NCI-H2107 treated with DMSO at 0.1 percent for 48 hours (cell line): ENCODE data around the gene PSME1.

Experiments
- DNase-seq: peaks from one replicate; lab custom pipeline; 2025; ENCODE audit not compliant: unreplicated experiment; lab: John Stamatoyannopoulos, UW

PSME1 gene

DNA sequence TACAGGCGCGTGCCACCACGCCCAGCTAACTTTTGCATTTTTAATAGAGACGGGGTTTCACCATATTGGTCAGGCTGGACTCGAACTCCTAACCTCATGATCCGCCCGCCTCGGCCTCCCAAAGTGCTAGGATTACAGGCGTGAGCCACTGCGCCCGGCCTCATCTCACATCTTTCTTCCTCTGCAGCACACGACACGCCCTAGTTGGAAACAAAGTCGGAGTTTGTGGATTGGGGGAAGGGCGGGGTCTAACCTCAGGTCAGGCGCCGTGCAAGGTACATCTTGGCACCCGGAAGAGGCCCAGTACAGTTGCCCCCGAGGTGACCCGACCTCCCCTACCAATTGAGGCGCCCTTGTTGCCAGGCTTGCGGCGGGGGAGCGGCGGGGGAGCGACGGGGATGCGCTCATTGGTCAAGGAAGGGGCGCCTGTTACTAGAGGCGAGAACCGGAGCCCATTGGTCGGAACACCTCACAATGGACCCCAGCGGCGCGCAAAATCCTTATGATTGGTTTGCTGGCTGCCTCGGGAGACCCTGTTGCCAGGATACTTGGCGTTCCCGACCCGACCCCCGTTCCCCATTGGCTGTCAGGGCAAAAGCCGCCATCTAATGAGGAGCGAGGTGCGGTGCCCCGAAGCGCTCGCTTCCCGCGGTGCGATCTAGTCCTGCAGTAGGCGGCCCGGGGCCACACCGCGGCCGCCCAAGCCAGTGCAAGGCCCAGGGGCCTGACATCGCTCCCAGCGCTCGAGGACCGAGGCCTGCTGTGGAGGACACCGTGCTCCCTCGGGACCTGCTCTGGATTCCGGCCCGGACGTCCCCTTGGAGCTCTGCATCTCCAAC is 35.6 kb downstream of the PSME1 start, which contains the start of gene REC8:
TSS of gene REC8 (plus strand) at position 659 of the 839 bp plus-strand sequence. CDS start 473 bp downstream, outside the sequence.
- DNase-seq: peak; percentile 99

DNA sequence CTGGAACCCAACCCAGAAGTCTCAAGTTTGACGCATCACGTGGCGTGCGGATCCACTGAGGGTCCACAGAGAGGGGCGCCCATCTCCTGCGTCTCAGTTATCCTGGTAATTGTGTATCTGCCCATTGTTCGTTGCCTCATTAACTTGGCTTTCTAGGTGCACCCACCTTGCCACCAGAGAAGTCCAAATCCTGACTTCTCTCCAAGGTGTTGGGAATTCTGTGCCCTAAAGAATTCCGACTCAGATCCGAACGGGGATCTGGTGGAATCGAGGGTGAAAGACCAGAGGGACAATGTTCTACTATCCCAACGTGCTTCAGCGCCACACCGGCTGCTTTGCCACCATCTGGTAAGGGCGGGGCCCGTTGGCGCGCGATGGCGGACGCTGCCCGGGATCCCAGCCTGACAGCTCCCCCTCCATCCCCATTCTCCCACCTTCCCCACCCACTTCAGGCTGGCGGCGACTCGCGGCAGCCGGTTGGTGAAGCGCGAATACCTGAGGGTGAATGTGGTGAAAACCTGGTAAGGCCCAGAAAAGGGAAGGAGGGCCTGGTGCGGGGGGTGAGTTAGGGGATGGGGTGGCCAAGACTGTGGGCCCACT is 36.4 kb downstream of the PSME1 start:
- DNase-seq: peak; percentile 39

DNA sequence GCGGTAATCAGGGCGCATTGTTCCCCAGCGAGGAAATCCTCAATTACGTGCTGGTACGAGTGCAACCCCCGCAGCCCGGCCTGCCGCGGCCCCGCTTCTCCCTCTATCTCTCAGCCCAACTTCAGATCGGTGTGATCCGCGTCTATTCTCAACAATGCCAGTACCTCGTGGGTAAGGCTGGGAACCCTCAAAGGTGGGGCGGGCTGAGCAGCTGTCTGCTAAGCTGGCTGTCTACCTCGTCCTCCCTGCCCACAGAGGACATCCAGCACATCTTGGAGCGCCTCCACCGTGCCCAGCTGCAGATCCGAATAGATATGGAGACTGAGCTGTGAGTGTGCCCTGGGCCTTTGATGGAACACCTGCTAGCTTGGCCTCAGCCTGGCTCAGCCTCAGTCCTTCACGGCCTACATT is 36.9 kb downstream of the PSME1 start:
- DNase-seq: no peak

DNA sequence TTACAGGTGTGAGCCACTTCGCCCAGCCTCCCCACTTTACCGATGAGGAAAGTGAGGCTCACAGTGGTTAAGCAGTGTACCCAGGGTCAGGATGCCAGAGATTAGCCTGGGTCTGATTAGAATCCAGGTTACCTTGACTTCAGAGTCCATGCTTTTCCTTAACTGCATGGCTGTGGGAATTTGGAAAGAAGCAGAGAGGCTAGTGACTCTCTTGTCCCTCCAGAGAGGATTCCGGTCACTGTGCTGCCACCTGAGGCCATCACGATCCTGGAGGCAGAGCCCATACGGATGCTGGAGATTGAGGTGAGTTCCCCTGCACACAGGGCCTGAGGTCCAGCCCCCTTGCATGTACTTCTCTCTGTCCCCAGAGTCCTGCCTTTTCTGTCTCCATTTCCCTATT is 40.6 kb downstream of the PSME1 start:
- no peak for DNase-seq

DNA sequence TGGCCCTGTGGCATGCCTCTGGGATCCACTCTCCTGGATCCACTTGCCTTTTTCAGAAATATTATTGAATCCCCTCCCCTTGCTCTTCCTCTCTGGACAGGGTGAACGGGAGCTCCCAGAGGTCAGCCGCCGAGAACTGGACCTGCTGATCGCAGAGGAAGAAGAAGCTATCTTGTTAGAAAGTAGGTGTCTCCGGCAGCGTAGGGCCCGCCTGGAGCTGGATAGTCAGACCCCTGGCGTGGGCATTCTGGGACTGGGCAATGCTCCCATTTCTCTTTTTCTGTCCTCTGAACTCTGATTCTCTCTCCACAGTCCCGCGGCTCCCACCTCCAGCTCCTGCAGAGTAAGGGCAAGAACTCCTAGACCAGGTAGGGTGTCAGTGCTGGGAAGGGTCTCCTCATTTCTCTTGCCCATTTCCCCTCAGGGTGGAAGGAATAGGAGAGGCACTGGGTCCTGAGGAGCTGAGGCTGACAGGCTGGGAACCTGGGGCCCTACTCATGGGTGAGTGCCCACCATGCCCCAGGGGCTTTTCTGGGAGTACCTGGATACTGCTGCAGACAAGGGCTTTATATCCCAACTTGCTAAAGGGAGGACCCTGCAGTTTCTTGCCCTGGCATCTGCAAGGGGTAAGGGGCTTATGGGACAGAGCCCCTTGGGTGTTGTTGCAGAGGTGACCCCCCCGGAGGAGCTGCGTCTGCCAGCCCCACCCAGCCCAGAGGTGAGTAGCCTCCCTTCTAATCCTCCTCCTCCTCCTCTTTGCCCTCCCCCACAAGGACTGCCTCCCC is 41.2 kb downstream of the PSME1 start:
- DNase-seq: no peak

DNA sequence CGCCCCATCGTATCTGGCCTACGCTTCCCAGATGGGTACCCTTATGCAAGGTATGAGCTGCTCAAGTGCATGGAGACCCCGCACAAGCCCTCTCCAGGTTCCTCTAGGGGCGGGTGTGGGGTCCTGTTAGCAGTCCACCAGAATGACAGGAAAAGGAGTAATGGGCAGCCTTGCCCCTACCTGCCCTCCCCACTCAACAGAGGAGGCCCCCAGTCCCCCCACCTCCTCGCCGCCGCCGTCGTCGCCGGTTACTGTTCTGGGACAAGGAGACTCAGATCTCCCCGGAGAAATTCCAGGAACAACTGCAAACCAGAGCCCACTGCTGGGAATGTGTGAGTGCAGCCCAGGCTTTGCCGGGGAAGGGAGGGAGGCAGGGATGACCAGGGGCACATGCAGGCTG is 41.9 kb downstream of the PSME1 start:
- DNase-seq: no peak

DNA sequence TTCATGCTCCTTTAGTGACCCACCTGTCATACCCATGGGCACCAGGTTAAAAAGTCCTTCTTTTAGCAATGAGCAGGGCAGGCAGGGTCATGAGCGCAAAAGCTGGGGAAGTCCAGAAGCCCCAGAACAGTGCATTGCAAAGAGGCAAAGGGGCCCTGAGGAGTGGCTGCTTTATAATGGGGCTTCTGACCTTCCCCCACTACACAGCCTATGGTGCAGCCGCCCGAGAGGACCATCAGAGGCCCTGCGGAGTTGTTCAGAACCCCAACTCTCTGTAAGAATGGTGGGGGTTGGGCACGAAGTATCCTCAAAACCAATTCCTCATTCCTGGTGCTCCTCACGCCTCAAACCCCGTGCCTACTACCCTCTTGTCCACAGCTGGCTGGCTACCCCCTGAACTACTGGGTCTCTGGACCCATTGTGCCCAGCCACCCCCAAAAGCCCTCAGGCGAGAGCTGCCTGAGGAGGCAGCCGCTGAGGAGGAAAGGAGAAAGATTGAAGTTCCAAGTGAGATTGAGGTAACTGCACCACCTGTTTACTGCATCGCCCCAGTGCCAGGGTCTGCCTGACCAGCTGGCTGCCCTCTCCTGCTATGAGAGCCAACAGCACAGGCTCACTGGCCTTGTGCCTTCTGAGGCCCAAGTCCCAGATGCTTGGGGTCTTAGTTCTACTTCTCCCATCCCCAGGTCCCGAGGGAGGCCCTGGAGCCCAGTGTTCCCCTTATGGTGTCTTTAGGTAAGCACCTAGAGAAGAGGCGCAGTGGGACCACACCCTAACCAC is 42.6 kb downstream of the PSME1 start:
- DNase-seq: no peak

DNA sequence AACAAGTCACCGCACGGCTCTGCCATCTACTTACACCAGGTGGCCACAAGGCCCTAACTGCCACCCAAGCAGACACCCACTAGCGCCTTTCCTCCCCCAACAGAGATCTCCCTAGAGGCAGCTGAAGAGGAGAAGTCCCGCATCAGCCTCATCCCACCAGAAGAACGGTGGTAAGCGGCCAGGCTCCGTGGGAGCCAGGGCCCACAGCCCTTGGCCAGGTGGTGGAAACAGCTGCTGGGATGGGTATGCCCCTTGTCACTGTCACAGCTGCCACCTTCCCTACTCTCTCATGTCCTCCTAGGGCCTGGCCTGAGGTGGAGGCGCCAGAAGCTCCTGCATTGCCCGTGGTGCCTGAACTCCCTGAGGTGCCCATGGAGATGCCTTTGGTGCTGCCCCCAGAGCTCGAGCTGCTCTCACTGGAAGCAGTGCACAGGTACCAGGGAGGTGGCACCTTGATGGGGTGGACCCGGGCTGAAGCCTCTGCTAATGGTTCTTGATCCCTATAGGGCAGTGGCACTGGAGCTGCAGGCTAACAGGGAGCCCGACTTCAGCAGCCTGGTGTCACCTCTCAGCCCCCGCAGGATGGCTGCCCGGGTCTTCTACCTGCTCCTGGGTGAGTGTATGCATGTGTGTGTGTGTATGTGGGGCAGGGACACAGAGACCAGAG is 43.4 kb downstream of the PSME1 start:
- DNase-seq: no peak

DNA sequence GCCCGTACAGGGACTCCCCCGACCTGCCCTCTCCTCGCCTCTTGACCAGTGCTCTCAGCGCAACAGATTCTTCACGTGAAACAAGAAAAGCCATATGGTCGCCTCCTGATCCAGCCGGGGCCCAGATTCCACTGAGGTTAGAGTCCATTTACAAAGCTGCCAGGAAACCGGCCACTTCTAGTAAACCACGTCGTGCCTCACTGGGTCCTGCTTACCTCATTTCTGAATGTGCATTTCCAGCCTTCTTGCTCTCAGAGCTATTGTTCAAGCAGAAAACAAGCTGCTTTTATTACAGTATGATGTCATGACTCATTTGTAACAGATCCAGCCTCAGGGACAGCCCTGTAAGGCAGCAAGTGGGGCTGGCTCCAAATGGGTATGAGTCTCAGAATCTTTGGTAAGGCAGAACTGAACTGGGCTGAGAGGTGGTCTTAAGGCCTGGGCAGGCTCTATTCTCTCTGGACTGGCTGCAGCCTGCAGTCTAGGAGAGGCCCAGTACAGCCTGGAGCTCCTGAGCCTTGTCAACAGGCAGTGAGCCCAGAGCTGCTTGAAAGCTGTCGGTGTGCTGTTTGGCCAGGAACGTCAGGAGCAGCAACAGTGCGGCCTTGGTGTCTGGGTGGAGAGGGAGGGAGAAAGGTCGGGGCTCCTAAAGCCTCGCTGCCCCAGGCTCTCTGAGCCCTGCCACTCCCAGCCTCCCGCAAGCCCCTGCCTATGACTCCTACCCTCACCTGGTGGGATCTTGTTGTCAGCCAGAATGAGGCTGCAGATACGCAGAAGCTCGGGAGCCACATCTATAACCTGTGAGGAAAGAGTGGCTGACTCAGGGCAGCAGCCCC is 44.2 kb downstream of the PSME1 start:
- peak; percentile 80 for DNase-seq

DNA sequence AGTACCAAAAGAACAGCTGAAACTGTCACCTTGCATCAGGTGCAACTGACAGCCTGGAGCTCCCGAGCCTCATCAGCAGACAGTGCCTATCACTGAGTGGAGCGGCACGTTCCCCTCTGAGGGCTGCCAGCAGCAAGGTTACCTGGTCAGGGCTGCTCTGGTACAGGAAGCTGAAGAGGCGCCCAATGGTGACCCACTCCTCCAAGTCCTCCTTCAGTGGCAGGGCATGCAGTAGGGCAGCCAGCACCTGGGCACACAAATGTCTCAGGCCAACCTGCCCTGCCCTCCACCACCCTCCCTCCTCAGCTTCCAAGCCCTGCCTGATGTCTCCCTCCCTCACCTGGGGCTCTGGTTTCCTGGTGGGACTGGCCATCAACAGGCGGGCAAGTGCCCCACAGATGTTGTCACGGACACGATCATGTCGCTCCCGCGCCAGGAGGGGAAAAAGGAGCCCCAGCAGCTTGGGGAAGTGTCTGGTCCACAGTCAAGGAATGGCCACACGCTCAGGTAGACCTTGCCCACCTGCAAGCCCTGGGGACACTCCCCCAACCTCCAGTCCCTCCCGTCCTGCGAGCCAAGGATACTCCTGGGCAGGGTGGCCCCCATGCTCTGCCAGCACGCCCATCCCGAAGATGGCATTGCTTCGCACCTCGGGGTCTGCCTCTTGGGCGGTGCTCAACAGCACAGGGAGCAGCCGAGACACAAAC is 45.5 kb downstream of the PSME1 start:
- no peak for DNase-seq

DNA sequence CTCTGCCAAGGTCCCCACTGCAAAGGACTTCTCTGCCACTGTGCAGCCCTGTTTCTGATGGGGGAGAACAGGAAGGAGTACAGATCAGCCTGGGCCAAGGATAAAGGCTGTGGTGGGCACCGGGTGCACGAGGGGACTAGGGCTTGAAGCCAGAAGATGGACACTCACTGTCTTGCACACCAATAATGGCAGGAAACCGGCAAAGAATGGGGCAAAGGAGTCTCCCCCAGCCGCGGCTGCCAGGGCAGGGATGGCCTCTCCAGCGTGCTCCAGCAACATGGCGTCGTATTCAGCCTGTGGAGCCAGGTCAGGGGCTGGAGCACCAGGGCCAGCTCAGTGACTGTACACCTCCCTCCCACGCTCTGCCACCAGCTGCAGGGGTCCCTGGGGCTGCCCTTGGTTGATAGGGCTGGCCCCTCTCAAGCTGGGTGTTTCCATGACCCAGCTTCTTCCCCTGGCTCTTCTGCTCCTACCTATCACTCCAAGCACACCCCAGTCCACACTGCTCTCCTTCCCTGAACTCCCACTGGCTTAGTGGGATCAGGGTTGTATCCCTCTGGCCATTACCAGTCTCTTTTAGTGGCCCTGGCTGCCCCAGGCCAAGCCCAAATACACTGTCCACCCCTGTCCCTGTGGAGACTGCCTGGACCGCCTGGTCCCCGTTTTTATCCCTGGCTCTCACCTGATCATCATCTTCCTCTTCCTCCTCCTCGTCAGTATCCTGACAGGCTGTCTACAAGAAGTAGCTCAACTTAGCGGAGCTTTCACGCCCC is 46.3 kb downstream of the PSME1 start:
- no peak for DNase-seq

DNA sequence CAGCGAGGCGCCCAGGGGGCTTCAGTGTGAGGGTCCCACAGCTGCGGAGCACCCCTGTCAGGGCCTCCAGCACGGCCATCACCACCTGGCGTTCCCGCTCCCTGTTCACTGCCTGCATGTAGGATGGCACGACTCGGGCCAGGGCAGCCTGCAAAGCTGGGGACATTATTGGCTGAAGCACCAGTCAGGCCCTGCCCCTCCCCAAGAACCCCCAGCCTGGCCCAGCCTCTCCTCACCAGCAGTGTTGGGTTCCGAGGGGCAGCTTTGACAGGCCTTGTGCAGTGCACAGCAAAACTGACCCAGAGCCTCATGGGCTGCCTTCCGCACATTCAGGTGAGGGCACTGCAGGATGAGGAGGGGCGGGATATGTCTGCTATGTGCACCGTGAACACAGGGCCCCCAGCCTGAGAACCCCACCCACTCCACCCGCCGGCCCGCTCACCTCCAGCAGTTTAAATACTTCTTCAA is 47.1 kb downstream of the PSME1 start:
- DNase-seq: no peak

DNA sequence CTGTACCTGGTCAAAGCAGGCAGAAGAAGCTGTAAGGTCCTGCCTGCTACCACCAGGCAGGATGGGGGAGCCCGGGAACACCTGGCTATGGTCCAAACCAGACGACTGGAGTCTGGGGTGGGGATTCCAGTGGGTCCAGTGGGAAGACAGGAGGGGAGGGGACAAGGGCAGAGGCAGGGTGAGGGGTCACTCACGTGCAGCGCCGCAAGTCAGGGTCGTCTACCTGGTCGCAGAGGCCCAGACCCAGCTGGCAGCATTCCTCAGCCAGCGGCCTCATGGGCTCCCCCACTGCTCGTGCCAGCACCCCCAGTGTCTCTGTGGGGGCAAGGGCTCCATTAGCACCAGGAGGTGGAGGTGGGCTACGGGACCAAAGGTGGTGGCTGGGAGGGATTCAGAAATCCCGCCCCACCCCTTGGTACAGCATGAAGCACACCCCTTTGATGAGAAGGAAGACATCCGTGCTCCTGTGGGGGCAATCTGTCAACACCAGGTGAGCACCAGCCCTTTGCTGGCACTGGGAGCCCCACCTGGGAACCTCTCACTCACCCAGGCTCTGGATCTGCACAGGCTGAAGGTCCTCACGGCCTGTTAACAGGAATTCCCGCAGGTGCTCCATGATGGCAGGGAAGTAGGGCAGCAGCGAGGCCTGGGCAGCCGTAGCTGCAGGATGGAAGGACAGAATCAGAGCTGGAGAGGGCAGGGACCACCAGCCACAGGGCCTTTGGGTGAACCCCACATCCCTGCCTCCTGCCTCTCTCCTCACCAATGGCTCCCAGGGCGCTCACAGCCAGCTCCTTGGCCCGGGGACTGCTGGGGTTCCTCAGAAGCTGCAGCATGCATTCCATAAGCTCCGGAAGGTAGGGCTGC is 48.3 kb downstream of the PSME1 start:
- DNase-seq: no peak

DNA sequence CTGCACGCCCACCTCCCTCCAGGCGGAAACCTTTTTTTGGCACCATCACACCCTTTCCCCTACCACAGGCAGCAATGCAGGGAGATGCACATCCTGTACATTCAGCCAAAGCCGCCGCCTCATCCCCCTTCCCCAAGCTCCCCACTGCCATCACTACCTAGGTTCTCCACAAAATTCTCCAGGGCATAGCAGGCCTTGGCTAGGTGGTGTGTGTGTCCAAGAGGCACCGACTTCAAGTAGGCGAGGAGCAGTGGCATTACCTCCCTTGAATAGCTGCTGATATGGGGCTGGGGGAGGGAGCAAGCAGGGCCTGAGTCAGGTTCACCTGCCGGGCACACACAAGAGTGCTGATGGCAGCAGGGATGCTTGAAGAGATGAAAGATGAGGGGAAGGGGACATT is 49.0 kb downstream of the PSME1 start:
- DNase-seq: no peak

DNA sequence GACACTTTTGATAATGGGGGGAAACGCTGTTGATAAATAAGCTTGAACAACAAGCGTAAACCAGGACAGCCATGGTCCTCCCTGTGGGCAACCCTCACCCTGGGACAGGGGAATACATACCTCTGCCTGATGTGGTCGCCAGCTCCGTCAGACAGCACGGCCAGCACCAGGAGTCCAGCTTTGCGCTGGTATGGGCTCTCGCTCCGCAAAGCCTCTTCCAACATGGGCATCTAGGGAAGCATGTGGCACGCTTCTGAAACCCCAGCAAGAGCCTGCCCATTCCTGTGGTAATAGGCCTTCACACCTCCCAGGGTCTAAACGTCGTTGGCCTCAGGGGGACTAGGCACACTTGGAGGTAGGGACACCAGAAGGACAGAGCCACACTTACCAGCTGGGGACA is 49.7 kb downstream of the PSME1 start:
- DNase-seq: no peak

DNA sequence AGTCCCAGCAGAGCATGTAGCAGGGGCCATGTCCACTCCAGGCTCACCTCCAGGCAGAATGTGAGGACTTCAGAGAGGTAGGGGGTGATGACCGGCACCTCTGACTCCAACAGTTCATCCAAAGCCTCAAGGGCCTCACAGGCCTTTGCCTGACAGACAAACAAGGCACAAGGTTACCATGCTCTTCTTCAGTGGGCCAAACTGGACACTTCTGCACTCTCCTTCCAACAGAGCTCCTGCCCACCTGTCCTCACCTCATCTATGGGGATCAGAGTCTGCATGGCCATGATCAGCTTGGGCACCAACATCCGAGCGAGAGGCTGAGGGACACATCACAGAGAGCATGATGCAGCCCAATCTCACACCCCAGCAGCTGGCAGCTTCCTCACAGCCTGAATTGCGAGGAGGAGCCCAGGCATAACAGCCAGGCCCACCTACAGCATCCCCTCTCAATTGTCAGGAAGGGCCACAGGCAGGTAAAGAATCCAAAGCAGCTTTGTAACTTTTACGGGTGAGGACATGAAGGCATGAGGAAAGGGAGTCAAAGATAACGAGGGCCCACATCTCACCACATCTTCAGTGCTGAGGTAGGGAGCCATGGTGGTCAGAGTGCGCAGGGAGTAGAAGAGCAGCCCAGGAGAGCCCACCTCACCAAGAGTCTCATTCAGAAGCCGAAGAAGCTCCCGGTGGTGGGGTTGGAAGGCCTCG is 51.0 kb downstream of the PSME1 start:
- no peak for DNase-seq

DNA sequence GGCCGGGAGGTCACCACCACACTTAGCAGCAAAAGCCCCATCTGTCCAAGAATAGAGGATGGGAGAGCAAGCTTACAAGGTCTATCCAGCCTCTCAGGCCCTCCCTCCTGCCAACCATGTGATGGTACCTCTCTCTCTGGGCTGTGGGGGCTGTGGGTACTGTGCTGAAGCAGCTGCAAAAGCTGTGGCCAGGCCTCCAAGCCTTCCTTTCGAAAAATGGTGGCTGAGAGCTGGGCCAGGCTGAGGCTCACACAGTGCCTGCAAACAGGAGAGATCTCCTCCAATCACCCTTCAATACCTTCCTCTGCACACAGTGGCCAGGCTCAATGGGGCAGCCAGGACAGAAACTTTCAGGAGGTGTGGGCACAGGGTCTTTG is 51.5 kb downstream of the PSME1 start:
- DNase-seq: no peak
